Thymus (tissue), 11 donors: ENCODE measurements around the gene TDRD12. TPM values are rescaled to one million over a fixed set of nuclear protein-coding genes. Genes with fewer than 3 reads are reported as not detected.

Experiments
- DNase-seq, 9 donors: peaks; one replicate each; pipeline ENCODE4 v3.0.0-alpha.2; 2013; ENCODE audit warnings: low spot score in 9 of 9, low read depth in 6 of 9, missing footprints in 1 of 9
- H3K27ac ChIP-seq, 2 donors: one replicate each; pipeline ENCODE4 v1.5.1; 2013; ENCODE audit warnings: control low read depth in 1 of 2, low read depth in 1 of 2, low read length in 1 of 2, mild to moderate bottlenecking in 1 of 2, moderate library complexity in 1 of 2
- H3K27me3 ChIP-seq, 2 donors: one replicate each; pipeline ENCODE4 v1.5.1; 2013; ENCODE audit warnings: low read length in 1 of 2; ENCODE audit not compliant: control insufficient read depth in 2 of 2, insufficient read depth in 1 of 2
- H3K36me3 ChIP-seq, 2 donors: one replicate each; pipeline ENCODE4 v1.5.1; 2013; ENCODE audit warnings: low read length in 1 of 2, mild to moderate bottlenecking in 1 of 2, moderate library complexity in 1 of 2; ENCODE audit not compliant: control insufficient read depth in 2 of 2, insufficient read depth in 2 of 2
- H3K4me1 ChIP-seq, 2 donors: one replicate each; pipeline ENCODE4 v1.5.1; 2013; ENCODE audit warnings: low read length in 2 of 2; ENCODE audit not compliant: control insufficient read depth in 2 of 2, insufficient read depth in 2 of 2
- H3K4me3 ChIP-seq, 2 donors: one replicate each; pipeline ENCODE4 v1.5.1; 2013; ENCODE audit warnings: low read length in 2 of 2, control low read depth in 1 of 2, mild to moderate bottlenecking in 1 of 2
- H3K9me3 ChIP-seq, 2 donors: one replicate each; pipeline ENCODE4 v1.5.1; 2013; ENCODE audit warnings: low read length in 1 of 2, mild to moderate bottlenecking in 1 of 2; ENCODE audit not compliant: control insufficient read depth in 2 of 2, insufficient read depth in 1 of 2
- WGBS: extraction: QIAGEN DNeasy Blood & Tissue Kit; methylation state at CpG from one replicate; pipeline ENCODE4 v1.1.7; 2013; 5-methylcytosine and 5-hydroxymethylcytosine counted together
- polyA plus RNA-seq: library from polyadenylated mRNA; stranded (reverse); fragments of 200-250 nt; gene quantifications from one replicate; pipeline ENCODE4 v1.2.3, GENCODE V29; 2013
- total RNA-seq: library from RNA; stranded (reverse); fragments of 120-200 nt; gene quantifications from one replicate; pipeline ENCODE4 v1.2.4, GENCODE V29; 2013
- donor health status: healthy.

TDRD12 gene
- total and polyA plus RNA-seq, 2 donors, result 0.48 to 2.6 TPM

- 82% methylated on average over 5 of the region's 5 CpGs for WGBS
- no peak for DNase-seq
Observed at GRCh38 chr19:32809254-32809653, 89.7 kb downstream of the TDRD12 start.

GRCh38 chr19:32809754-32810153 lies 90.2 kb downstream of the TDRD12 start:
- Histone ChIP-seq H3K36me3 (no peaks in the 10 kb centered on the region), H3K4me3 (no peak overlapping the region), H3K9me3 (no peaks in the 10 kb centered on the region), H3K4me1 (peaks cover 0 to 17% of the 10 kb centered on the region in 2 donors), H3K27ac (no peak overlapping the region), H3K27me3 (no peaks in the 10 kb centered on the region)
- no peak for DNase-seq
- WGBS, result 70% methylated on average over 3 of the region's 3 CpGs

More at GRCh38 chr19:32809254-32809653, 89.7 kb downstream of the TDRD12 start:
- Histone ChIP-seq H3K4me3 (no peak overlapping the region), H3K27ac (no peak overlapping the region), H3K9me3 (no peaks in the 10 kb centered on the region), H3K4me1 (peaks cover 0 to 14% of the 10 kb centered on the region in 2 donors), H3K27me3 (no peaks in the 10 kb centered on the region), H3K36me3 (no peaks in the 10 kb centered on the region)

GRCh38 chr19:32810452-32810851 lies 90.9 kb downstream of the TDRD12 start:
- no peak overlapping the region for H3K27ac ChIP-seq
- H3K27me3 ChIP-seq, result no peaks in the 10 kb centered on the region
- H3K9me3 ChIP-seq, result no peaks in the 10 kb centered on the region
- WGBS, result 90% methylated on average over 9 of the region's 9 CpGs
- peaks cover 0 to 17% of the 10 kb centered on the region in 2 donors for H3K4me1 ChIP-seq
- no peak for DNase-seq
- no peak overlapping the region for H3K4me3 ChIP-seq
- no peaks in the 10 kb centered on the region for H3K36me3 ChIP-seq

GRCh38 chr19:32811151-32811550 lies 91.6 kb downstream of the TDRD12 start:
- Histone ChIP-seq H3K27me3 (no peaks in the 10 kb centered on the region), H3K9me3 (no peaks in the 10 kb centered on the region), H3K36me3 (no peaks in the 10 kb centered on the region), H3K4me1 (peaks cover 0 to 17% of the 10 kb centered on the region in 2 donors), H3K4me3 (no peak overlapping the region), H3K27ac (no peak overlapping the region)
- 93% methylated on average over 11 of the region's 11 CpGs for WGBS
- DNase-seq, result no peak

- Histone ChIP-seq H3K4me1 (peaks cover 0 to 17% of the 10 kb centered on the region in 2 donors), H3K27ac (no peak overlapping the region), H3K9me3 (no peaks in the 10 kb centered on the region), H3K4me3 (no peak overlapping the region), H3K27me3 (no peaks in the 10 kb centered on the region), H3K36me3 (no peaks in the 10 kb centered on the region)
- WGBS, result 93% methylated on average over 10 of the region's 10 CpGs
- DNase-seq, result no peak
Observed at GRCh38 chr19:32812036-32812435, 92.5 kb downstream of the TDRD12 start.

- Histone ChIP-seq H3K27ac (no peak overlapping the region), H3K27me3 (no peaks in the 10 kb centered on the region), H3K4me1 (peaks cover 0 to 17% of the 10 kb centered on the region in 2 donors), H3K36me3 (no peaks in the 10 kb centered on the region), H3K4me3 (no peak overlapping the region), H3K9me3 (no peaks in the 10 kb centered on the region)
- DNase-seq, result no peak
- 93% methylated on average over 3 of the region's 3 CpGs for WGBS
Observed at GRCh38 chr19:32812571-32812970, 93.0 kb downstream of the TDRD12 start.

GRCh38 chr19:32813862-32814425 lies 94.4 kb downstream of the TDRD12 start:
- Histone ChIP-seq H3K27ac (peak overlapping the region in 1 of 2 donors; percentile 33), H3K9me3 (no peaks in the 10 kb centered on the region), H3K27me3 (no peaks in the 10 kb centered on the region), H3K4me1 (peaks cover 0 to 25% of the 10 kb centered on the region in 2 donors), H3K36me3 (no peaks in the 10 kb centered on the region), H3K4me3 (no peak overlapping the region)
- WGBS, result 57% methylated on average over 15 of the region's 15 CpGs
- peak in 5 of 9 donors; percentile 42 to 83 (median 65) for DNase-seq

GRCh38 chr19:32814624-32815023 lies 95.1 kb downstream of the TDRD12 start:
- no peaks in the 10 kb centered on the region for H3K9me3 ChIP-seq
- H3K4me3 ChIP-seq, result no peak overlapping the region
- DNase-seq, result no peak
- peaks cover 2 to 26% of the 10 kb centered on the region in 2 donors for H3K4me1 ChIP-seq
- WGBS, result 85% methylated on average over 6 of the region's 6 CpGs
- no peaks in the 10 kb centered on the region for H3K27me3 ChIP-seq
- no peaks in the 10 kb centered on the region for H3K36me3 ChIP-seq
- no peak overlapping the region for H3K27ac ChIP-seq

- Histone ChIP-seq H3K4me1 (peaks cover 4 to 44% of the 10 kb centered on the region in 2 donors), H3K27me3 (no peaks in the 10 kb centered on the region), H3K36me3 (no peaks in the 10 kb centered on the region), H3K9me3 (no peaks in the 10 kb centered on the region), H3K4me3 (no peak overlapping the region), H3K27ac (no peak overlapping the region)
- 72% methylated on average over 7 of the region's 7 CpGs for WGBS
- no peak for DNase-seq
Observed at GRCh38 chr19:32816555-32817099, 97.1 kb downstream of the TDRD12 start.
